ENCODE data around the gene MRPL27.

GRCh38 chr17:50348522-50349242, 24.3 kb downstream of the MRPL27 start:
- no peak for TF ChIP-seq CTCF (conservative IDR thresholded peaks at IDR 0.05; ENCODE audit: low read length)
- TF ChIP-seq EZH2phosphoT487 (IDR thresholded peaks at IDR 0.05; ENCODE audit: borderline replicate concordance, low read depth, low read length): no peak

Data from OCI-LY7 (cell line).